Stimulated activated CD8-positive, alpha-beta memory T cell treated with anti-CD3 and anti-CD28 coated beads, Interleukin-15, amount 100 ng/mL, for 24 hours (primary cell): ENCODE data around the gene PRKG2.

ENCODE experiments used
- DNase-seq: peaks from one replicate; pipeline ENCODE4 v3.0.0-alpha.2; 2020; ENCODE audit warnings: low read depth

Gene PRKG2

GRCh38 chr4:81096566-81096965, 118.5 kb downstream of the PRKG2 start:
- DNase-seq, result no peak

DNA sequence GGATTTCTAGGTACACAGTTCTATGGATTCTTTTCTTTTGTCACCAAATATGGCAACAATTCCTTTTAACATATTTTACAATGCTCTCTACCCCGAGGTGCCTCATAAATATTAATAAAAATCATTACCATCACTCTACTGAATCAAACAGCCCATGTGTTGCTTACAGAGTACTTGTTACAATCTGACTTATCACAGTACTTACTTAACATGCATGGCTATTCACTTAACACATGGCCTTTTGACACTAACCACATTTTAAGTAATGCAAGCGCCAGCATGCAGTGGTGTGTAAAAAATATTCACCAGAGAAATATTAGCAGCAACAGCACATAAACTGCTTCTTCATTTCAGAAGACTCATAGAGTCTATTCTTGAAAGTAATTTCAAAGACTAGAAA, 119.6 kb downstream of the PRKG2 start:
- DNase-seq, result no peak

- DNase-seq, result no peak
Observed at GRCh38 chr4:81093720-81094401, 121.2 kb downstream of the PRKG2 start.

GRCh38 chr4:81085979-81086378, 129.0 kb downstream of the PRKG2 start:
- no peak for DNase-seq

GRCh38 chr4:81085291-81085690, 129.7 kb downstream of the PRKG2 start:
- DNase-seq, result no peak

DNA sequence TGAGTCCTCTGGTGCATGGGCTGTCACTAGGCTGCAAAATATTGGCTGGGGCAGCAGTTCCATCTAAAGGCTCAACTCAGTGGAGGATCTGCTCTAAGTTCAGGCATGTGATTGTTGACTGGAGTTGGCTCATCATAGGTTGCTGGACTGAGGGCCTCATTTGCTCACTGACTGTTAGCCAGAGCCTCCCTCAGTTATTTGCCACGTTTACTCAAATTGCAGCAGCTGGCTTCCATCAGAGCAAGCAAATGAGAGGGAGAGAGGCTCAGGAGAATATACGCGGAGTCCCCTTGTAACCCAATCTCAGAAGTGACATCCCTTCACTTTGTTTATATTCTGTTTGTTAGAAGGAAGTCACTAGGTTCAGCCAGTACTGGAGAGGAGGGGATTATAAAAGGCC, 130.4 kb downstream of the PRKG2 start:
- no peak for DNase-seq

- DNase-seq, result no peak
Observed at GRCh38 chr4:81084029-81084428, 131.0 kb downstream of the PRKG2 start.

DNA sequence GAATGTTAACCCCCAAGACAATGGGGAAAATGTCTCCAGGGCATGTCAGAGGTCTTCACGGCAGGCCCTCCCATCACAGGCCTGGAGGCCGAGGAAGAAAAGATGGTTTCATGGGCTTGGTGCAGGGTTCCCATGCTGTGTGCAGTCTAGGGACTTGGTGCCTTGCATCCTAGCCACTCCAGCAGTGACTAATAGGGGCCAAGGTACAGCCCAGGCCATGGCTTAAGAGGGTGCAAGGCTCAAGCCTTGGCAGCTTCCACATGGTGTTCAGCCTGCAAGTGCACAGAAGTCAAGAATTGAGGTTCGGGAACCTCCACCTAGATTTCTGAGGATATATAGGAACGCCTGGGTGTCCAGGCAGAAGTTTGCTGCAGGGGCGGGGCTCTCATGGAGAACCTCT, 133.9 kb downstream of the PRKG2 start:
- DNase-seq, result no peak

GRCh38 chr4:81071013-81071412, 144.0 kb downstream of the PRKG2 start:
- DNase-seq, result no peak

DNA sequence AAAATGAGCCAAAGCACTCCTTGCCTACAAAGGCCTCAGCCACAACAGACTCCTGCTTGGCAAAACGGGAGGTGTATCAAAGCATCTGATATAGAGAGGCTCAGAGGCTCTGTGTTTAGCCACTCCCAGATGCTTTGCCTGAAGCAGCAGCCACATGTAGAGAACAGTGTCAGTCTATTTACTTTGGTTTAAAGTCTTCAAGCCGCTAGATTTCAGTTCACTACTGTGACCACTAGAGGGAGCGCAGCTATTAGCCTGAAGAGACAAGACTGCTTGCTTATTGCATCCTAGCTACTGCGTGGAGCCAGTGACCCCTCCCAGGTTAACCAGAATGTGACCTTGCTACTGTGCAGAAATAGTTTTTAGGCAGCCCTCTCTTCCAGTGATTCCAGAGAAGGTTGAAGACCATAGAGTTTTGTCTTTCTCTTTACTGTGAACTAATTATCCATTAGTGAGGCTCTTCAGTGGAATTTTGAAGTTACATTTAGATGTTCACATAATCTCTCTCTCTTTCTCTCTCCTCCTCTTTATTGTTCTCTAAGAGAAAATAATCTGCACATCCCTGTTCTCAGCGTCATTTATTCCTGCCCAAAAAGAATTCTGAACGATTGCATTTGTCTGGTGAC, 145.2 kb downstream of the PRKG2 start:
- DNase-seq, result peak; percentile 2

DNA sequence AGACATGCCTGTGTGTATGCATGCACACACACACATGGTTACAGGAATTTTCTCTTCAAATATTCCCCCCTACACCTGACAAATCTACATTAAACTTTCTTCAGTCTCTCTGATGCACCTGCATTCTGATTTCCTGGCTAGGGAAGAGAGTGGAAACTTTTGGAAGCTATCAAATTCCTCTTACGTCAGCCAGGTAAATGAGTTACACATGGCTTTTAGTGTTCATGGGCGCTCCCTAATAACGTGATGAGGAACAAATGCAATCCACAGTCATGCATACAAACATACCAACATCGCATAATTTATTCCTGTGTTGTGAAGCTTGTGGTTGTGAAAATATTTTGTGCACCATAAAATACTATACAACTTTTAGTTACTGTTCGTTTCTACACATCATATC, 149.6 kb downstream of the PRKG2 start:
- no peak for DNase-seq

DNA sequence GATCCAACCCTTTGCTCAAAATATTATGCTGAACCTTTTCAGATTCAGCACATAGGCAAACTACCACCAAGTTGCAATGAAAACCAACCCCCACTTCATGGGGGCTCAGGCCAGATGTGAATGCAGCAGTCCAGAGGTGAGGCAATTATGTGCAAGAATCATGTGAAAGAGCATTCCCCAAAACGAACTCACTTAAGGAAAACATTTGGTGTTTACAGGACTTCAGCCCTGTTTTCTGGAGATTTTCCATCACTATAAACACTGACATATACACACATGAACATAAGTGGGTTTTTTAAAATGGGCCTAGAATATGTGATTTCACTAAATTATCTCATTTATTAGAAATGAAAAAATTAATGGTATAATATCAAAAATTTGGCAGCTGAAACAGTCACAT, 153.0 kb downstream of the PRKG2 start:
- DNase-seq, result no peak

DNA sequence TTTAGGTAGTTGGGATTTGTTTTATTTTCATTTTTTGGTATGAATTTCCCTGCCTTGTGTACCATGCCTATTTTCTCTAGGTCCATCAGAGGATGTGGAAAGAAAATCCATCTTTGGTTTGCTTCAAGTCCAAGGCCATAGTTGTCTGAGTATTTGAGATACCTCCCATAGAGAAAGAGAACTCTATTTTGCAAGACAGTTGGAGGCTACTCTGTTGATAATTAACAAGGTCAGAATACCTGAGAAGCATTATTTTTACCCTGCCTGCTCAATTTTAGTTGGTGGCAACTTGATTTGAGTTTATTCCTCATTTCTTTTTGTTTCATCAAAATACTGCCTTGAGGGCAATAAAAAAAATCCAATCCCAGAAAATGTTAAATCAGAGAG, 153.7 kb downstream of the PRKG2 start:
- no peak for DNase-seq

- DNase-seq, result no peak
Observed at GRCh38 chr4:81060587-81061343, 154.3 kb downstream of the PRKG2 start.

DNA sequence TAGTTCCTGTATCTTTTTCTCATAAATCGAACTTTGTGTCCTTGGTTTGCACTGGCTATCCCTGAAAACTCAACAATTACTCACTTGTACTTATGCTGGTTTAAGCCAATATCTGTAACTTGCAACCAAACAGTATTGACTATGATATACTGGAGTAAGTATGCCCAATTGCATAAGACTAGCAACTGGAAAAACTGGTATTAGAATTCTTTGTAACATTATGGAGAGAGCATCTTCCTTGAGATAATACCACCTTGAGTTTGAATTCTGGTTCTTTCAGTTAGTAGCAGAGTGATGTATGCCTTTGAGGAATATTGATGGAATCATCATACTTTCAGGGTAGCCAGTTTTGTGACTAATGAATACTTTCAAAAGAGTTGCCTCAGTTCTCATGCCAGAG, 156.4 kb downstream of the PRKG2 start:
- DNase-seq, result no peak

DNA sequence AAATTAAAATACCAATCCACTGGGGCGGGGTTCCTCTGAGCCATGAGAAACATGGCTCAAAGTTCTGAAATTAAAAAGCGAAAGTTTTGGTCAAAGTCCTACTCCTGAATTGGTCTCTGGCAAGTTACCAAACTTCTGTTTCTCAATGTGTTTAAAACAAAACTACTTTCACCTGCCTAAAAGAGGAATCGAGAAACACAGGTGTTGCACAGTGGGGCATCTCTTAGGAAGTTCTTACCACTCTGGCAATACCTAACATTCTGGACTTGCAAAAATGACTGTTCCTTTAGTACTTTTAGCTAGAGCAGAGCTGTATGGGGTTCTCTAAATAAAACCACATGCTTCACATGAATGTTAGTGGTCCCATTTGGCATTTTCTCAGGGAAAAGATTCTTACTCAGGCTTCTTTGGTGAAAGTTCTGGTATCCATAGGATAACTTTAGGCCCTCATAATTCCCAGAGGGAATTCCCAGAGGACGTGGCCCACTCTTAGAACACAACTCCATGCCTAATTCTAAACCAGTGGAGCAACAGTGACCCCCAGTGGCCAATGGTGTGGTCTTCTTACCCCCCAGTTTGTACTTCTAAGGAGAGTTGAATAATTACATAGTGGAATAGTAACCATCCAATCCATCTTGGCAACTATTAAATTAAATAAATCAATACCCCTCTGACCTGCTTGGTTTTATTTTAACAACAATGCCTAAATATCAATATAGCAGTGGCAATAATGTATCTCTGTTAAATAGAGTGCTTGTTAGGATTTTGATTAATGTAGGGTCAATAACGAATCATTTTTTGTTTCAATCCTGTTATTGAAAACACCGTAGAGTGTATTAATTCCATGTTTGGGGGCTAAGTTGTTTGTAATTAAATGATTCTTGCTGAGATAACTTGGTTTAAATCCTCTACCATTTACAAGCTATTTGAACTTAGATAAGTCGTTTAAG, 162.6 kb downstream of the PRKG2 start:
- no peak for DNase-seq

GRCh38 chr4:81049907-81050306, 165.1 kb downstream of the PRKG2 start:
- DNase-seq, result no peak

DNA sequence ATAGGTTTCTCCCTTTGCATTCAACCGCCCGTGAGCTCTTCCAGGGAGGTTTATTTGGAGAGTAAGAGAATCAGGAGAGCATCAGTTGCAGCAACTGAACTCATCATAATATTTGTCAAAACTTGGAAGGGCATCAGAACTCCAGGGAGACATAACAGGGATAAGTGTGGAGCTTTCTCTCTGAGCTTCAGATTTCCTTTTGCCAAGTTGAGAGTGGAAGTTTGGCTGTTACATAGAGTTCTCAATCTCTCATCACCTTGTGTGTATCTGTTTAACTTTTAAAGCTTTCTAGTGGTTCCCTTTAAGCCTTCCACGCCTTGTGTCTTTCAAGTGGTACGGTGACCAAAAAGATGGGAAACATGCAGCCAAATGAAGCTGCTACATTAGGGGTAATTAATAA, 165.7 kb downstream of the PRKG2 start:
- no peak for DNase-seq

- DNase-seq, result no peak
Observed at GRCh38 chr4:81042578-81043365, 172.2 kb downstream of the PRKG2 start.

GRCh38 chr4:81040012-81040659, 174.9 kb downstream of the PRKG2 start:
- no peak for DNase-seq
